ENCODE measurements around the gene HEMGN.

DNA sequence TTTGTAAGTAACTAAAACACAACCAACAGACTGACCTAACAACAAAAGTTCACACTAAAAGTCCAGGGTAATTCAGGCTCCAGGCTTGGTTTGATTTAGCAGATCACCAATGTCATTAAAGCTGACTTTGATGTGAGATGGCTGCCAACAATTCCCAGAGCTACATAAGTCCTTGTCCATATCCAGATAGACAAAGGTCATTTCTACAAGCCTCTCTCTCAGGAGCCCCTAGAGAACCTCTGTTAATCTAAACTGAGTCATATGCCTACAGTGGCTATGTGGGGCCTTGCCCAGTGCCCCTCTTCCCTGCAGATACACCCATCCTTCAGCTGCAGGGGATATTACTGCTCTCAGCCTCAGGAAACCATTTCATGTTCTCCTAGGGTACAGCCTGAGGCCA lies 26.9 kb upstream of the HEMGN start:
- TF ChIP-seq, protein P1, sequence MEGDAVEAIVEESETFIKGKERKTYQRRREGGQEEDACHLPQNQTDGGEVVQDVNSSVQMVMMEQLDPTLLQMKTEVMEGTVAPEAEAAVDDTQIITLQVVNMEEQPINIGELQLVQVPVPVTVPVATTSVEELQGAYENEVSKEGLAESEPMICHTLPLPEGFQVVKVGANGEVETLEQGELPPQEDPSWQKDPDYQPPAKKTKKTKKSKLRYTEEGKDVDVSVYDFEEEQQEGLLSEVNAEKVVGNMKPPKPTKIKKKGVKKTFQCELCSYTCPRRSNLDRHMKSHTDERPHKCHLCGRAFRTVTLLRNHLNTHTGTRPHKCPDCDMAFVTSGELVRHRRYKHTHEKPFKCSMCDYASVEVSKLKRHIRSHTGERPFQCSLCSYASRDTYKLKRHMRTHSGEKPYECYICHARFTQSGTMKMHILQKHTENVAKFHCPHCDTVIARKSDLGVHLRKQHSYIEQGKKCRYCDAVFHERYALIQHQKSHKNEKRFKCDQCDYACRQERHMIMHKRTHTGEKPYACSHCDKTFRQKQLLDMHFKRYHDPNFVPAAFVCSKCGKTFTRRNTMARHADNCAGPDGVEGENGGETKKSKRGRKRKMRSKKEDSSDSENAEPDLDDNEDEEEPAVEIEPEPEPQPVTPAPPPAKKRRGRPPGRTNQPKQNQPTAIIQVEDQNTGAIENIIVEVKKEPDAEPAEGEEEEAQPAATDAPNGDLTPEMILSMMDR (conservative IDR thresholded peaks at IDR 0.05 in 1 of 2, IDR thresholded peaks at IDR 0.05 in 1 of 2; ENCODE audit: extremely low read depth in 1 of 2, insufficient read depth in 1 of 2, low read depth in 1 of 2, low read length in 2 of 2): no peak
- no peak for TF ChIP-seq EZH2 (IDR thresholded peaks at IDR 0.05; ENCODE audit: borderline replicate concordance, low read length)

Data from mammary epithelial cell (primary cell).